ENCODE data around the gene PHF12. TPM values are rescaled to one million over a fixed set of nuclear protein-coding genes. Genes with fewer than 3 reads are reported as not detected.

The PHF12 gene
- total and polyA plus RNA-seq, 2 of the 13 experiments (the other 11 are each of a cell fraction or from before 2014, with no cell fraction given): 9.8 to 17.1 TPM

DNA sequence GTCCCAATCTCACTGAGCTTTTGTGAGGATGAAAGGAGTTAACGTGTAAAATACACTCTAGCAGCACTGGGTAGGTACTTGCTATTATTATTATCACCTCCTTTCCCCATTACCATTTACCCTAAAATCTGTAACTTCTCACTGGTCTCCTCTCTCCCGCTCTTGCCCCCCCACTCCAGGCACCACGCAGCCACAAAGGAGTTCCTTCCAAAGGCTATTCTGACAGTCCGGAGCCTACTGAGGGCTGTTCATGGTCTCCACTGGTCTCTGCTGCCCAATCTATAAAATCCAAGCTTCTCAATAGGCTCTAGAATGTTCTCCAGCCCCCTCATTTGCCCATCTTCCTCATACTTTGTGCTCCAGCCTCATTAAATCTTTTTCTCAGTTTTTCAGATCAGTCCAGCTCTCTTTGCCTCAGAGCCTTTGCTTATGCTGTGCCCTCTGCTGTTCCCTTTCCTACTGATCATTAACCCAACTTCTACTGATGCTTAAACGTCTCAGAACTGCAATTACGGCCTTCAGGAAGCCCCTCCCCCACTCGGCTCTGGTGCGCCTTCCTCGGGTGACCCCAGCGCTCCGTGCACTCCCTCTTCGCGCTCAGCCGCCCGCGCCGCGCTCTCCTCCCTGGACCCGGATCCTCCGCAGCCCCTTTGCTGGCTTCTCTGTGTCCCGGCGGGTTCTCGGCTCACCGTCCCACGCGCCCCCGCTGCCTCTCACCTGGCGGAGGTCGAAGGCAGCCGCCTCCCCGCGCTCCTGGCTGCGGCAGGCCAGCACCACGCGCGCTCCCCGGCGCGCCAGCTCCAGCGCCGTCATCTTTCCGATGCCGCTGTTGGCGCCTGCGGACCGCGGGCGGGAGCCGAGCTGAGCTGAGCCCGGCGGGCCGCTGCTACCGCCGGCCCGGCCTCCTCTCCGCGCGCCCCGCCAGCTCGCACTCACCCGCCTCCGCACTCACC lies 49.2 kb downstream of the PHF12 start (continued):
- TF ChIP-seq, protein P1, sequence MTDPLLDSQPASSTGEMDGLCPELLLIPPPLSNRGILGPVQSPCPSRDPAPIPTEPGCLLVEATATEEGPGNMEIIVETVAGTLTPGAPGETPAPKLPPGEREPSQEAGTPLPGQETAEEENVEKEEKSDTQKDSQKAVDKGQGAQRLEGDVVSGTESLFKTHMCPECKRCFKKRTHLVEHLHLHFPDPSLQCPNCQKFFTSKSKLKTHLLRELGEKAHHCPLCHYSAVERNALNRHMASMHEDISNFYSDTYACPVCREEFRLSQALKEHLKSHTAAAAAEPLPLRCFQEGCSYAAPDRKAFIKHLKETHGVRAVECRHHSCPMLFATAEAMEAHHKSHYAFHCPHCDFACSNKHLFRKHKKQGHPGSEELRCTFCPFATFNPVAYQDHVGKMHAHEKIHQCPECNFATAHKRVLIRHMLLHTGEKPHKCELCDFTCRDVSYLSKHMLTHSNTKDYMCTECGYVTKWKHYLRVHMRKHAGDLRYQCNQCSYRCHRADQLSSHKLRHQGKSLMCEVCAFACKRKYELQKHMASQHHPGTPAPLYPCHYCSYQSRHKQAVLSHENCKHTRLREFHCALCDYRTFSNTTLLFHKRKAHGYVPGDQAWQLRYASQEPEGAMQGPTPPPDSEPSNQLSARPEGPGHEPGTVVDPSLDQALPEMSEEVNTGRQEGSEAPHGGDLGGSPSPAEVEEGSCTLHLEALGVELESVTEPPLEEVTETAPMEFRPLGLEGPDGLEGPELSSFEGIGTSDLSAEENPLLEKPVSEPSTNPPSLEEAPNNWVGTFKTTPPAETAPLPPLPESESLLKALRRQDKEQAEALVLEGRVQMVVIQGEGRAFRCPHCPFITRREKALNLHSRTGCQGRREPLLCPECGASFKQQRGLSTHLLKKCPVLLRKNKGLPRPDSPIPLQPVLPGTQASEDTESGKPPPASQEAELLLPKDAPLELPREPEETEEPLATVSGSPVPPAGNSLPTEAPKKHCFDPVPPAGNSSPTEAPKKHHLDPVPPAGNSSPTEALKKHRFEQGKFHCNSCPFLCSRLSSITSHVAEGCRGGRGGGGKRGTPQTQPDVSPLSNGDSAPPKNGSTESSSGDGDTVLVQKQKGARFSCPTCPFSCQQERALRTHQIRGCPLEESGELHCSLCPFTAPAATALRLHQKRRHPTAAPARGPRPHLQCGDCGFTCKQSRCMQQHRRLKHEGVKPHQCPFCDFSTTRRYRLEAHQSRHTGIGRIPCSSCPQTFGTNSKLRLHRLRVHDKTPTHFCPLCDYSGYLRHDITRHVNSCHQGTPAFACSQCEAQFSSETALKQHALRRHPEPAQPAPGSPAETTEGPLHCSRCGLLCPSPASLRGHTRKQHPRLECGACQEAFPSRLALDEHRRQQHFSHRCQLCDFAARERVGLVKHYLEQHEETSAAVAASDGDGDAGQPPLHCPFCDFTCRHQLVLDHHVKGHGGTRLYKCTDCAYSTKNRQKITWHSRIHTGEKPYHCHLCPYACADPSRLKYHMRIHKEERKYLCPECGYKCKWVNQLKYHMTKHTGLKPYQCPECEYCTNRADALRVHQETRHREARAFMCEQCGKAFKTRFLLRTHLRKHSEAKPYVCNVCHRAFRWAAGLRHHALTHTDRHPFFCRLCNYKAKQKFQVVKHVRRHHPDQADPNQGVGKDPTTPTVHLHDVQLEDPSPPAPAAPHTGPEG (CRISPR knock-in tag; IDR thresholded peaks at IDR 0.05): 0 out of 2 replicates have a peak, but pooled peaks have one; percentile 62
- TF ChIP-seq ZNF607 (CRISPR knock-in tag; IDR thresholded peaks at IDR 0.05; ENCODE audit: borderline replicate concordance): 0 out of 2 replicates have a peak, but pooled peaks have one; percentile 23
- TF ChIP-seq SP2 (CRISPR knock-in tag; IDR thresholded peaks at IDR 0.05): no peak
- TF ChIP-seq CENPX (CRISPR knock-in tag; IDR thresholded peaks at IDR 0.05): no peak
- no peak for TF ChIP-seq PREB (CRISPR knock-in tag; IDR thresholded peaks at IDR 0.05)
- TF ChIP-seq, protein P2, sequence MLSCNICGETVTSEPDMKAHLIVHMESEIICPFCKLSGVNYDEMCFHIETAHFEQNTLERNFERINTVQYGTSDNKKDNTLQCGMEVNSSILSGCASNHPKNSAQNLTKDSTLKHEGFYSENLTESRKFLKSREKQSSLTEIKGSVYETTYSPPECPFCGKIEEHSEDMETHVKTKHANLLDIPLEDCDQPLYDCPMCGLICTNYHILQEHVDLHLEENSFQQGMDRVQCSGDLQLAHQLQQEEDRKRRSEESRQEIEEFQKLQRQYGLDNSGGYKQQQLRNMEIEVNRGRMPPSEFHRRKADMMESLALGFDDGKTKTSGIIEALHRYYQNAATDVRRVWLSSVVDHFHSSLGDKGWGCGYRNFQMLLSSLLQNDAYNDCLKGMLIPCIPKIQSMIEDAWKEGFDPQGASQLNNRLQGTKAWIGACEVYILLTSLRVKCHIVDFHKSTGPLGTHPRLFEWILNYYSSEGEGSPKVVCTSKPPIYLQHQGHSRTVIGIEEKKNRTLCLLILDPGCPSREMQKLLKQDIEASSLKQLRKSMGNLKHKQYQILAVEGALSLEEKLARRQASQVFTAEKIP (CRISPR knock-in tag; IDR thresholded peaks at IDR 0.05; ENCODE audit: borderline replicate concordance): no peak
- TF ChIP-seq FOXP4 (CRISPR knock-in tag; IDR thresholded peaks at IDR 0.05): 0 out of 2 replicates have a peak, but pooled peaks have one; percentile 17
- TF ChIP-seq ZNF281 (CRISPR knock-in tag; IDR thresholded peaks at IDR 0.05; ENCODE audit: borderline replicate concordance): peak; percentile 88
- peak; percentile 49; the same call in 1 of the 2 replicates for TF ChIP-seq KDM5A (IDR thresholded peaks at IDR 0.05; ENCODE audit: borderline replicate concordance, low read length)
- TF ChIP-seq EEA1 (CRISPR knock-in tag; IDR thresholded peaks at IDR 0.05; ENCODE audit: borderline replicate concordance): no peak
- TF ChIP-seq ZNF850 (CRISPR knock-in tag; conservative IDR thresholded peaks at IDR 0.05): no peak
- no peak for TF ChIP-seq NR2F6 (IDR thresholded peaks at IDR 0.05)
- TF ChIP-seq NR2F6 (CRISPR knock-in tag; IDR thresholded peaks at IDR 0.05): no peak
- TF ChIP-seq ZNF274 (CRISPR knock-in tag; IDR thresholded peaks at IDR 0.05): 0 out of 2 replicates have a peak, but pooled peaks have one; percentile 6
